ENCODE measurements around the gene KCNK1. TPM values are rescaled to one million over a fixed set of nuclear protein-coding genes. Genes with fewer than 3 reads are reported as not detected.

KCNK1 gene
- total RNA-seq, 1 experiment from 2014 or later, result 60.6 TPM

DNA sequence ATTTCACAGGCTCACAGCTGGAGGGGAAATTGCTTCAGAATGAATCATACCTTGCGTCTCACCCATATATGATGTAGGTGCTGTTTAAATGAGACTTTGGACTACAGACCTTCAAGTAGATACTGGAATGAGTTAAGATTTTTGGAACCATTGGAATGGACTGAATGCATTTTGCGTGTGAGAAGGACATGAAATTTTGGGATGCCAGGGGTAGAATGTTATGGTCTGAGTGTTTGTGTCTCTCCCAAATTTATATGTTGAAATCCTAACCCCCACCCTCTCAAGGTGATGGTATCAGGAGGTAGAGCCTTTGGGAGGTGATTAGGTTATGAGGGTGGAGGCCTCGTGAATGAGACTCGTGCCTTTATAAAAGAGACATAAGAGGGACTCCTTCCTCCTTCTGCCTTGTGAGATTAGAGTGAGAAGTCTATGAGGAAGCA lies 41.4 kb downstream of the KCNK1 start:
- Histone ChIP-seq H3K9me3 (ENCODE audit: insufficient read depth, low read depth) (no peaks in the 10 kb centered on the region), H2AFZ (no peak overlapping the region), H3K9me2 (ENCODE audit: insufficient read depth) (no peaks in the 10 kb centered on the region), H4K20me1 (ENCODE audit: insufficient read depth) (no peaks in the 10 kb centered on the region), H3K79me2 (ENCODE audit: low read depth) (peaks cover 72% of the 10 kb centered on the region), H3F3A (ENCODE audit: insufficient read depth, low read depth) (peaks cover 58% of the 10 kb centered on the region), H3K4me1 (replicated peaks; ENCODE audit: insufficient read depth) (peaks cover 82% of the 10 kb centered on the region), H3K27me3 (ENCODE audit: insufficient read depth, low read depth) (no peaks in the 10 kb centered on the region), H3K36me3 (ENCODE audit: low read depth) (peaks cover 7% of the 10 kb centered on the region; the same call in 1 of the 2 replicates), H3K4me3 (peak overlapping the region; percentile 37; the same call in 1 of the 2 replicates), H3K4me2 (peak overlapping the region; percentile 73), H3K27ac (peak overlapping the region; percentile 96)
- no peak for TF ChIP-seq EZH2 (IDR thresholded peaks at IDR 0.05; ENCODE audit: low read depth)
- TF ChIP-seq, protein P1, sequence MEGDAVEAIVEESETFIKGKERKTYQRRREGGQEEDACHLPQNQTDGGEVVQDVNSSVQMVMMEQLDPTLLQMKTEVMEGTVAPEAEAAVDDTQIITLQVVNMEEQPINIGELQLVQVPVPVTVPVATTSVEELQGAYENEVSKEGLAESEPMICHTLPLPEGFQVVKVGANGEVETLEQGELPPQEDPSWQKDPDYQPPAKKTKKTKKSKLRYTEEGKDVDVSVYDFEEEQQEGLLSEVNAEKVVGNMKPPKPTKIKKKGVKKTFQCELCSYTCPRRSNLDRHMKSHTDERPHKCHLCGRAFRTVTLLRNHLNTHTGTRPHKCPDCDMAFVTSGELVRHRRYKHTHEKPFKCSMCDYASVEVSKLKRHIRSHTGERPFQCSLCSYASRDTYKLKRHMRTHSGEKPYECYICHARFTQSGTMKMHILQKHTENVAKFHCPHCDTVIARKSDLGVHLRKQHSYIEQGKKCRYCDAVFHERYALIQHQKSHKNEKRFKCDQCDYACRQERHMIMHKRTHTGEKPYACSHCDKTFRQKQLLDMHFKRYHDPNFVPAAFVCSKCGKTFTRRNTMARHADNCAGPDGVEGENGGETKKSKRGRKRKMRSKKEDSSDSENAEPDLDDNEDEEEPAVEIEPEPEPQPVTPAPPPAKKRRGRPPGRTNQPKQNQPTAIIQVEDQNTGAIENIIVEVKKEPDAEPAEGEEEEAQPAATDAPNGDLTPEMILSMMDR (conservative IDR thresholded peaks at IDR 0.05), result no peak
- BruUV-seq (replicated peaks), result no TSS peak
- intact Hi-C loops (cut with micrococcal nuclease; ENCODE audit: unreplicated experiment), result loop anchor here (1.0 to 10.0 kb wide), 4 partner anchors 19 to 249 kb away; partner anchors contain the start of gene SLC35F3
- ChIA-PET CTCF (no interaction called here), POLR2A (ENCODE audit: unreplicated experiment) (interaction anchor here (1.0 kb wide), 1 partner anchor 20 kb away, joined by 5 read pairs; no protein-coding TSS in a partner anchor)
- DNase-seq, result peak; percentile 46 to 86

DNA sequence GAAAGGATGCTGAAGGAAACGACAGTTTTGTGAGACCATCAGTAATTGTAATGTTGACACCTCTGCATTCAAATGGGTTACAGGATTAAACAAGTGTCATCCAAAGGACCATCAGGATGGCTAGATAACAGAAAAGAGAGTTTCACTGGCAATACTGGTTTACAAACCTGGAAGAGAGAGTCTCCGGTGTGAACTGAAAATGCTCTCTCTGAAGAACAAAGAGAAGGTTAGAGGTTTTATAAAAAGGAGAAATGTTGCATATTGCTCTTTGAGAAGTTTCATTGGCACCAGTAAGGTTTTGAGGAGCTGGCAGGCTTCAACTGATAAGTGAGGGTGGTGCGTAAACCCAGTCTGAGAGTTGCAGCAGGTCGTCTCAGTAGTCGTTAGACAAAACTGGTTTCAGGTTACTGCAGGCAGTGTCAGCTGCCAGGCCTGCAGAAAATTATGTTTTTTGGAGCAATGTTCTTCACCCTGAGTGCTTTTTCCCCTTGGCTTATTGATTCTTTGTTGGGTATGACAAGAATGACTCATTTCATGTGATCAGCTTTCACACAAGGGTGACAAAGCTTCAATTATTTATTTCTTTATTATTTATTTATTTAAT lies 42.2 kb downstream of the KCNK1 start:
- intact Hi-C loops (cut with micrococcal nuclease; ENCODE audit: unreplicated experiment), result loop anchor here (10.0 kb wide), 2 partner anchors 211 to 249 kb away; partner anchors contain the start of gene SLC35F3
- Histone ChIP-seq H3K9me2 (ENCODE audit: insufficient read depth) (no peaks in the 10 kb centered on the region), H2AFZ (no peak overlapping the region), H3K4me1 (replicated peaks; ENCODE audit: insufficient read depth) (peaks cover 75% of the 10 kb centered on the region), H3K27me3 (ENCODE audit: insufficient read depth, low read depth) (no peaks in the 10 kb centered on the region), H3K9me3 (ENCODE audit: insufficient read depth, low read depth) (no peaks in the 10 kb centered on the region), H4K20me1 (ENCODE audit: insufficient read depth) (no peaks in the 10 kb centered on the region), H3K36me3 (ENCODE audit: low read depth) (peaks cover 16% of the 10 kb centered on the region; the same call in 1 of the 2 replicates), H3K27ac (peak overlapping the region; percentile 96), H3F3A (ENCODE audit: insufficient read depth, low read depth) (peaks cover 58% of the 10 kb centered on the region), H3K79me2 (ENCODE audit: low read depth) (peaks cover 72% of the 10 kb centered on the region), H3K4me3 (peak overlapping the region; percentile 37; the same call in 1 of the 2 replicates), H3K4me2 (peak overlapping the region; percentile 73)
- no peak for TF ChIP-seq EZH2 (IDR thresholded peaks at IDR 0.05; ENCODE audit: low read depth)
- TF ChIP-seq, protein P1 (conservative IDR thresholded peaks at IDR 0.05), result no peak
- CTCF ChIA-PET, result no interaction called here
- BruUV-seq (replicated peaks), result TSS peak; percentile 75
- DNase-seq, result peak; percentile 17 to 46
- POLR2A ChIA-PET (ENCODE audit: unreplicated experiment), result interaction anchor here (0.6 to 0.7 kb wide), 3 partner anchors 18 to 155 kb away, joined by 3 to 6 read pairs (median 4); no protein-coding TSS in a partner anchor

DNA sequence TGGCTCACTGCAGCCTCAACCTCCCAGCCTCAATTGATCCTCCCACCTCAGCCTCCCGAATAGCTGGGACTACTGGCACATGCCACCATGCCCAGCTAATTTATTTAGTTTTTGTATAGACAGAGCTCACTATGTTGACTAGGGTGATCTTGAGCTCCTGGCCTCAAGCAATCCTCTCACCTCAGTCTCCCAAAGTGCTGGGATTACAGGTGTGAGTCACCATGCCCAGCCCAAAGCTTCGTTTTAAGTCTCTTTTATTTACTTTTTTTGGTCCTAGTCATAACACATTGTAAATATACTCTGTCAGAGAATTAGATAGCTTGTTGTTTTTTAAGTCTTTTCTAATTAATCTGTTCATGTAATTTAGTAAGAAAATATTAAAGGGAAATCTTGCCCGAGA lies 42.8 kb downstream of the KCNK1 start:
- peaks cover 73% of the 10 kb centered on the region for H3K79me2 ChIP-seq (ENCODE audit: low read depth)
- H2AFZ ChIP-seq, result no peak overlapping the region
- peak overlapping the region; percentile 5; the same call in 1 of the 2 replicates for H3K4me3 ChIP-seq
- CTCF ChIA-PET, result no interaction called here
- no peaks in the 10 kb centered on the region for H3K9me3 ChIP-seq (ENCODE audit: insufficient read depth, low read depth)
- H3K27ac ChIP-seq, result peak overlapping the region; percentile 96
- POLR2A ChIA-PET (ENCODE audit: unreplicated experiment), result interaction anchor here (0.6 kb wide), 1 partner anchor 17 kb away, joined by 4 read pairs; no protein-coding TSS in a partner anchor
- intact Hi-C loops (cut with micrococcal nuclease; ENCODE audit: unreplicated experiment), result loop anchor here (10.0 kb wide), 2 partner anchors 212 to 248 kb away; partner anchors contain the start of gene SLC35F3
- peaks cover 20% of the 10 kb centered on the region; the same call in 1 of the 2 replicates for H3K36me3 ChIP-seq (ENCODE audit: low read depth)
- H3K9me2 ChIP-seq (ENCODE audit: insufficient read depth), result no peaks in the 10 kb centered on the region
- H3K4me1 ChIP-seq (replicated peaks; ENCODE audit: insufficient read depth), result peaks cover 70% of the 10 kb centered on the region
- peak; percentile 17 to 66 for DNase-seq
- H3K27me3 ChIP-seq (ENCODE audit: insufficient read depth, low read depth), result no peaks in the 10 kb centered on the region
- peak overlapping the region; percentile 73 for H3K4me2 ChIP-seq
- BruUV-seq (replicated peaks), result no TSS peak
- peaks cover 56% of the 10 kb centered on the region for H3F3A ChIP-seq (ENCODE audit: insufficient read depth, low read depth)
- no peaks in the 10 kb centered on the region for H4K20me1 ChIP-seq (ENCODE audit: insufficient read depth)
- TF ChIP-seq, protein P1 (conservative IDR thresholded peaks at IDR 0.05), result no peak
- no peak for TF ChIP-seq EZH2 (IDR thresholded peaks at IDR 0.05; ENCODE audit: low read depth)
